GM12878 (cell line): Measurements from ENCODE around the gene STEAP4. TPM values are rescaled to one million over a fixed set of nuclear protein-coding genes. Genes with fewer than 3 reads are reported as not detected.

Source experiments
- ATAC-seq: fragments of 200-7000 bp; cut with Tn5 transposase; 3 replicates; pipeline ENCODE4 v1.9.1; 2020; ENCODE audit warnings: mild to moderate bottlenecking, moderate library complexity
- BruUV-seq: library from RNA; stranded (reverse); fragments of 400-500 nt; replicated peaks from 2 replicates; lab custom pipeline; 2021; lab: Mats Ljungman, UMichigan
- CTCF ChIA-PET: fragments of 300-600 bp; sonication (Branson Sonifier 250); formaldehyde crosslinking; extraction: SDS; loops from one replicate; lab custom pipeline; 2021; ENCODE audit warnings: inconsistent platforms; lab: Yijun Ruan, JAX
- POLR2A ChIA-PET: fragments of 350-600 bp; formaldehyde crosslinking; extraction: SDS; loops from one replicate; lab custom pipeline; 2021; ENCODE audit warnings: inconsistent platforms; lab: Charles Lee
- RAD21 ChIA-PET: fragments of 300-600 bp; sonication (Branson Sonifier 250); formaldehyde crosslinking; loops from one replicate; lab custom pipeline; 2023; ENCODE audit warnings: antibody characterized with exemption; ENCODE audit not compliant: unreplicated experiment; lab: Charles Lee
- SMC1A ChIA-PET: fragments of 300-600 bp; sonication (Branson Sonifier 250); formaldehyde crosslinking; loops from one replicate; lab custom pipeline; 2023; ENCODE audit not compliant: unreplicated experiment, uncharacterized antibody; lab: Charles Lee
- DNase-seq: peaks from one replicate; pipeline ENCODE4 v3.0.0-alpha.2; 2011; ENCODE audit warnings: low read depth, low spot score
- FAIRE-seq: peaks from 3 replicates; lab custom pipeline; 2011; peaks lifted over from hg19 to GRCh38; lab: Jason Lieb, UNC
- H2AFZ ChIP-seq: 2 replicates; pipeline ENCODE4 v1.6.0; 2011; ENCODE audit warnings: low read depth, low read length, control low read depth; ENCODE audit not compliant: control insufficient read depth
- H3K27ac ChIP-seq: 2 replicates; pipeline ENCODE4 v1.5.1; 2011; ENCODE audit warnings: control low read depth; ENCODE audit not compliant: control insufficient read depth, insufficient read depth
- H3K27me3 ChIP-seq, 2 experiments: replicated peaks in 1 of 2; 2 replicates each; pipeline versions ENCODE4 v1.6.0 to v1.6.1; 2011; ENCODE audit warnings: low read length in 1 of 2; ENCODE audit not compliant: control insufficient read depth in 2 of 2, insufficient read depth in 2 of 2
- H3K36me3 ChIP-seq, 2 experiments: 2 replicates each; pipeline ENCODE4 v1.5.1; 2011; ENCODE audit warnings: low read length in 1 of 2; ENCODE audit not compliant: control insufficient read depth in 2 of 2, insufficient read depth in 2 of 2
- H3K4me1 ChIP-seq: 2 replicates; pipeline ENCODE4 v1.6.1; 2011; ENCODE audit warnings: mild to moderate bottlenecking, low read length, moderate library complexity, mixed read lengths; ENCODE audit not compliant: control insufficient read depth, insufficient read depth
- H3K4me2 ChIP-seq: 2 replicates; pipeline ENCODE4 v1.6.0; 2011; ENCODE audit warnings: control low read depth; ENCODE audit not compliant: control insufficient read depth, insufficient read depth
- H3K4me3 ChIP-seq: fragments of 200-600 bp; sonication (generic); 2 replicates; pipeline ENCODE4 v1.5.1; 2016
- H3K79me2 ChIP-seq: 2 replicates; pipeline ENCODE4 v1.6.0; 2011; ENCODE audit warnings: low read length; ENCODE audit not compliant: control insufficient read depth, insufficient read depth
- H3K9ac ChIP-seq: 2 replicates; pipeline ENCODE4 v1.8.0; 2011; ENCODE audit warnings: low read length, control low read depth, mixed read lengths; ENCODE audit not compliant: control insufficient read depth, insufficient read depth
- H3K9me3 ChIP-seq: replicated peaks from 3 replicates; pipeline ENCODE4 v1.5.1; 2011; ENCODE audit warnings: mild to moderate bottlenecking, low read length; ENCODE audit not compliant: control insufficient read depth, insufficient read depth
- H4K20me1 ChIP-seq: 2 replicates; pipeline ENCODE4 v1.6.0; 2011; ENCODE audit not compliant: control insufficient read depth, insufficient read depth
- BACH1 ChIP-seq: fragments of 450-650 bp; IDR thresholded peaks from 2 replicates; pipeline ENCODE4 v1.6.1; 2017; ENCODE audit warnings: mild to moderate bottlenecking, borderline replicate concordance
- BCLAF1 ChIP-seq: fragments of 450-650 bp; IDR thresholded peaks from 2 replicates; pipeline ENCODE4 v1.6.1; 2017; ENCODE audit warnings: antibody characterized with exemption, mild to moderate bottlenecking, moderate library complexity
- CUX1 ChIP-seq: IDR thresholded peaks from 2 replicates; pipeline ENCODE4 v1.6.1; 2012; ENCODE audit warnings: improper control_type of control experiment, low read depth, low read length; ENCODE audit not compliant: insufficient replicate concordance
- ESRRA ChIP-seq: IDR thresholded peaks from 2 replicates; pipeline ENCODE4 v1.6.1; 2012; ENCODE audit warnings: mild to moderate bottlenecking, low read length, improper control_type of control experiment
- GABPA ChIP-seq: IDR thresholded peaks from 2 replicates; pipeline ENCODE4 v1.6.1; 2014; ENCODE audit warnings: antibody characterized with exemption, low read depth, mild to moderate bottlenecking, inconsistent platforms
- IKZF2 ChIP-seq, 2 experiments: fragments of 450-650 bp; IDR thresholded peaks; 2 replicates each; pipeline ENCODE4 v1.6.1; 2017; ENCODE audit warnings: mild to moderate bottlenecking in 2 of 2, moderate library complexity in 2 of 2
- NR2F1 ChIP-seq: fragments of 450-650 bp; conservative IDR thresholded peaks from 2 replicates; pipeline ENCODE4 v1.6.1; 2017; ENCODE audit warnings: mild to moderate bottlenecking
- RAD51 ChIP-seq: fragments of 450-650 bp; IDR thresholded peaks from 2 replicates; pipeline ENCODE4 v1.6.1; 2016; ENCODE audit warnings: moderate library complexity, mild to moderate bottlenecking, inconsistent platforms
- RBBP5 ChIP-seq: fragments of 200-600 bp; sonication (generic); conservative IDR thresholded peaks from 2 replicates; pipeline ENCODE4 v1.6.1; 2016
- SMC3 ChIP-seq: IDR thresholded peaks from 2 replicates; pipeline ENCODE4 v1.6.1; 2011; ENCODE audit warnings: low read length, improper control_type of control experiment, borderline replicate concordance
- SP1 ChIP-seq: IDR thresholded peaks from one replicate; pipeline ENCODE4 v1.6.1; 2011; ENCODE audit warnings: low read depth, low read length
- USF1 ChIP-seq: IDR thresholded peaks from 2 replicates; pipeline ENCODE4 v1.6.1; 2011; ENCODE audit warnings: borderline replicate concordance, low read depth, mild to moderate bottlenecking, moderate library complexity, mixed read lengths, low read length; ENCODE audit not compliant: insufficient read depth; ENCODE audit errors: extremely low read length
- WGBS: methylation state at CpG from one replicate; pipeline ENCODE4 v1.1.6; 2016; ENCODE audit warnings: low lambda C conversion rate; ENCODE audit not compliant: insufficient replicate concordance, insufficient coverage; ENCODE audit errors: missing lambda C conversion rate; 5-methylcytosine and 5-hydroxymethylcytosine counted together
- in situ Hi-C: fragments of 300-500 bp; cut with MboI; formaldehyde crosslinking; loops from 9 replicates; pipeline ENCODE4 v1.14.3; 2018; ENCODE audit warnings: mixed read lengths
- intact Hi-C: fragments of 100-400 bp; cut with micrococcal nuclease; formaldehyde crosslinking; loops from one replicate; pipeline ENCODE4 v1.14.2; 2022; ENCODE audit not compliant: unreplicated experiment
- polyA plus RNA-seq, 11 experiments: library from polyadenylated mRNA; depleted of rRNA in 4 of 11; unstranded in 6 of 11; stranded (reverse) in 5 of 11; fragments of >200 nt; fragmentation: Nextera tagmentation in 4 of 11; fragmentation: Illumina TruSeq in 1 of 11; extraction: Ambion mirVana in 4 of 11; extraction: Trizol in 1 of 11; gene quantifications; 1 replicate in 1 of 11; 2 replicates in 10 of 11; pipeline versions ENCODE4 v1.2.1 to v1.2.3, GENCODE V29; 2011 to 2016; ENCODE audit warnings: inconsistent platforms in 2 of 11, missing spikeins in 2 of 11, low read depth in 1 of 11
- total RNA-seq, 4 experiments: library from RNA; depleted of rRNA in 3 of 4; stranded (reverse); fragments of >200 nt in 3 of 4; fragmentation: Illumina TruSeq in 1 of 4; extraction: Trizol in 1 of 4; gene quantifications; 2 replicates each; pipeline versions ENCODE4 v1.2.1 to v1.2.3, GENCODE V29; 2013 to 2021

Gene STEAP4
- total and polyA plus RNA-seq, 10 of the 15 experiments (the other 5 are each of a cell fraction or from before 2014, with no cell fraction given): 0.13 TPM; not detected in 9

GRCh38 chr7:88318196-88318595 is 11.5 kb upstream of the STEAP4 start (continued):
- TF ChIP-seq RBBP5: no peak
- no peak for TF ChIP-seq SP1
- TF ChIP-seq, all 136 proteins: peak for 0

GRCh38 chr7:88317422-88317821 is 10.7 kb upstream of the STEAP4 start:
- no peak overlapping the region for H3K4me2 ChIP-seq
- TF ChIP-seq CUX1 (no peak), GABPA (no peak), SMC3 (no peak), SP1 (no peak), USF1 (no peak), ESRRA (no peak), IKZF2 (IDR thresholded peaks at IDR 0.05) (no peak), NR2F1 (no peak), BACH1 (no peak), RAD51 (no peak), BCLAF1 (no peak)

More at GRCh38 chr7:88317422-88317821, 10.7 kb upstream of the STEAP4 start:
- Histone ChIP-seq H3K4me1 (no peaks in the 10 kb centered on the region), H3K27me3 (no peaks in the 10 kb centered on the region), H3K36me3 (no peaks in the 10 kb centered on the region), H3K9me3 (no peaks in the 10 kb centered on the region), H3K9ac (no peak overlapping the region), H4K20me1 (no peaks in the 10 kb centered on the region), H3K27ac (no peak overlapping the region), H3K79me2 (no peaks in the 10 kb centered on the region), H2AFZ (no peak overlapping the region), H3K4me3 (no peak overlapping the region)
- DNase-seq (no peak), ATAC-seq (no peak), FAIRE-seq (no peak)
- SMC1A ChIA-PET: no interaction called here
- WGBS: 92% methylated on average over 1 of the region's 1 CpG
- in situ Hi-C loops: no loop called here
- intact Hi-C loops: no loop called here
- RAD21 ChIA-PET: no interaction called here
- CTCF ChIA-PET: interaction anchor here (1.7 to 2.3 kb wide), 2 partner anchors 28 to 74 kb away, joined by 6 to 7 read pairs; no protein-coding TSS in a partner anchor
- BruUV-seq: no TSS peak
- POLR2A ChIA-PET: no interaction called here
